DMS153 treated with DMSO at 0.1 percent for 48 hours (cell line): ENCODE results near the gene PPFIA3.

Experiments
- DNase-seq: peaks from one replicate; lab custom pipeline; 2025; ENCODE audit not compliant: unreplicated experiment; lab: John Stamatoyannopoulos, UW

Gene PPFIA3

GRCh38 chr19:49119411-49120324 lies at the start of gene PPFIA3:
TSS of gene PPFIA3 (plus strand) at chr19:49119544. CDS start at chr19:49127874, 8,330 bp downstream.
- no peak for DNase-seq

GRCh38 chr19:49070416-49070815 lies 48.9 kb upstream of the PPFIA3 start:
- no peak for DNase-seq

GRCh38 chr19:49071860-49072547 lies 47.3 kb upstream of the PPFIA3 start:
- DNase-seq: no peak

DNA sequence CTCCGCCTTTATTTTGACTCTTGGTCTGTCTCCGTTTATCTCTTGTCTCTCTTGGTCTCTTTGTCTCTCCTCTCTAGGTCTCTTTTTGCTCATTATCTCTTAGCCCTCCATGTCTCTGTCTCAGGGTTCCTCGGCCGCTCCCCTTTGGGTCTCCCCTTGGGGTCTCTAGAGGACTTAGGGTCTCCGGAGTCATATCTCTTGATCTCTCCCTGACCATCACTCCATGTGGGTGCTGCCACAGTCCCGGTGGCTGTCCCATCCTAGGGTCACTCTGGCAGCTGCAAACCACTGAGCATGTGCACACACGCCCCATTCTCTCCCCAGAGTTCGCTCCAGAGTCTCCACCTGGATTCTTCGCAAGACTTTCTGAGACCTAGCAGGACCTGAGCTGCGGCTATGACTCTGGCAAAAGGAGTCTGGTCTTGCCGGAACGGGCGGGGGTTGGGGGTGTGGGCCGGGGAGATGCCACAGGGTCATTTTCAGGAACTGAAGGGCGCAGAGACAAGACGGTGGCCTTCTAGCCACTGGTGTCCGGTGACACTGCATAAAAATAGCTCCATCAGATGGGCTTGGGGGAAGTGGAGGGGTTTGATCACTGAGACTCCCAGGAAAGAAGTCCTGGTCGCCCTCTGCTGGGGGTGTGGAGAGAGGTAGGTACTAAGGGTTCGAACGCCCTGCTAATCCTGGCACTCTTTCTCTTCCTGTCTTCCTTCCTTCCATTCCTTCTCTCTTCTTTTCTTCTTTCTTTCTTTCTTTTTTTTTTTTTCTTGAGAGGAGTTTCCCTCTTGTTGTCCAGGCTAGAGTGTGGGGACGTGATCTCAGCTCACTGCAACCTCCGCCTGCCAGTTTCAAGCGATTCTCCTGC lies 45.6 kb upstream of the PPFIA3 start:
- no peak for DNase-seq

DNA sequence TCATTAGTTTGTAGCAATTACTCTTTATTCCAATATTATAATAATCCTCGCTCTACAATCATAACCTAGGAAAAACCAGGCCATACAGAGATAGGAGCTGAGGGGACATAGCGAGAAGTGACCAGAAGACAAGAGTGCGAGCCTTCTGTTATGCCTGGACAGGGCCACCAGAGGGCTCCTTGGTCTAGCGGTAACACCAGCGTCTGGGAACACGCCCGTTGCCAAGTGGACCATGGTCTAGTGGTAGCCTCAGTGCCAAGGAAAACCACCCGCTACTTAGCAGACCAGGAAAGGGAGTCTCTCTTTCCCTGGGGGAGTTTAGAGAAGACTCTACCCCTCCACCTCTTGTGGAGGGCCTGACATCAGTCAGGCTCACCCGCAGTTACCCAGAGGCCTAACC lies 44.5 kb upstream of the PPFIA3 start:
- DNase-seq: peak; percentile 14

DNA sequence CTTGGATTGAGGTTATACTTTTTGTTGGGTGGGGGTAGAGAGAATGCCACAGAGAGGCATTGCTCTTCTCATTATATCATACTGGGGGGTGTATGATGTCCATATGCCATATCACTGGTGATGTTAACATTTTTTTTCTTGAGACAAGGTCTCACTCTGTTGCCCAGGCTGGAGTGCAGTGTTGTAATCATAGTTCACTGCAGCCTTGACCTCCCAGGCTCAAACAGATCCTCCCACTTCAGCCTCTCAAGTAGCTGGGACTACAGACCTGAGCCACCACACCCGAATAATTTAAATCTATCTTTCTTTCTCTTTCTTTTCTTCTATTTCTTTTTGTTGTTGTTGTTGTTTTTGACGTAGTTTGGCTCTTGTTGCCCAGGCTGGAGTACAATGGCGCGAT lies 39.0 kb upstream of the PPFIA3 start:
- DNase-seq: no peak

GRCh38 chr19:49081273-49081672 lies 38.1 kb upstream of the PPFIA3 start:
- no peak for DNase-seq

DNA sequence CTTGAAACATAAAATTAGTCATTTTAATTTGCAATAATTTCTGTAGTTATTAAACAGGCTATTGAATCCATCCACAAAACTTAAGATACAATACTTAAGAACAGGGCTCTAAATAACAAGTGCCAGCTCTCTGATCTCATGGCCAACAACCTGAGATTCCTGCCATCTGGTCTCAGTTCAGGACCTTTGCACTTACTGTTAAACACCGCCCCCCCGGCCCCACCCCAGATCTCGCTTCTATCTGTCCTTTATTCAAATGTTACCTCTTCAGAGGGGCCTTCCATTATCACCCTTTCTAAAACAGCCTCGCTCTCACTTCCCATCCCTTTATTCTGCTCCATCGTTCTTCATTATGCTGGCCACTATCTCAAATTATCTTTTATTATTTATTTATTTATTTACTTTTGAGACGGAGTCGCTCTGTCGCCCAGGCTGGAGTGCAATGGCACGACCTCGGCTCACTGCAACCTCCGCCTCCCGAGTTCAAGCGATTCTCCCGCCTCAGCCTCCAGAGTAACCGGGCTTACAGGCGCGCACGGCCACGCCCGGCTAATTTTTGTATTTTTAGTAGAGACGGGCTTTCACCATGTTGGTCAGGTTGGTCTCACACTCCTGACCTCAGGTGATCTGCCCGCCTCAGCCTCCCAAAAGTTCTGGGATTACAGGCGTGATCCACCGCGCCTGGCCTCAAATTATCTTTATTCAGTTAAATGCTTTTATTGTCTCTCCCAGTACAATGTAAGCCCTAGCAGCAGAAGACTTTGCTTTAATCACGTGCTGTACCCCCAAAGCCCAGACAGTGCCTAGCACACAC lies 34.9 kb upstream of the PPFIA3 start:
- DNase-seq: no peak

- DNase-seq: peak; percentile 97
Measured at GRCh38 chr19:49085020-49085867, 34.1 kb upstream of the PPFIA3 start, which contains the start of gene SNRNP70. TSS of gene SNRNP70 (plus strand) at chr19:49085451. CDS start at chr19:49086415, 964 bp downstream.

DNA sequence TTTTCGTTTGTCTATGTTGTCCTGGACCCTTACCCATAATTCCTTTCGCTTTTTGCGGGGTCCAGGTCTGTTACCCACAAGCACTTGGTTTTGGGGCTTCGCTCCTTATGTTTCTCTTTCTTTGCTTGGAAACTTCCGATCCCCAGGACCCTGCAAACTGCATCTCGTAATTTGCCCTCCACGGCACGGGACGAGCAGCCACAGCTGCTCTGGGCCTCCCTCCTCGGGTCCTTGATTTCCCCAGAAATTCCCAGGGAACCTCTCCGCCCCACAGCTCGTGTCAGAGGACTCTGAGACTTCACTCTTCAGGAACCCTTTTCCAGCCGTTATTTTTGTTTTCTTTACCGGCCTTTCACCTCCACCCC lies 33.5 kb upstream of the PPFIA3 start:
- DNase-seq: no peak

GRCh38 chr19:49086296-49086695 lies 33.0 kb upstream of the PPFIA3 start:
- no peak for DNase-seq

GRCh38 chr19:49091391-49092038 lies 27.8 kb upstream of the PPFIA3 start:
- DNase-seq: no peak

DNA sequence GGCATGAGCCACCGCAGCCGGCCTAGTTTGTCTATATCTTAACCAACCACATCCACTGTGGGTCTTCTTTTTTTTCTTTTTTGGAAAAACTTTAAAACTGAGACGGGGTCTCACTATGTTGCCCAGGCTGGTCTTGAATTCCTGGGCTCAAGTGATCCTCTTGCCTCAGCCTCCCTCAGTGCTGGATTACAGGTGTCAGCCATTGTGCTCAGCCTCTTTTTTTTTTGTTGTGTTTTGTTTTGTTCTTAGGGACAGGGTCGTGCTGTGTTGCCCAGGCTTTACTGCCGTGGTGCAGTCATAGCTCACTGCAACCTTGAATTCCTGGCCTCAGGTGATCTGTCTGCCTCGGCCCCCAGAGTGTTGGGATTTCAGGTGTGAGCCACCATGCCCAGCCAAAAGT lies 26.7 kb upstream of the PPFIA3 start:
- no peak for DNase-seq

GRCh38 chr19:49094505-49095482 lies 24.6 kb upstream of the PPFIA3 start:
- DNase-seq: no peak

DNA sequence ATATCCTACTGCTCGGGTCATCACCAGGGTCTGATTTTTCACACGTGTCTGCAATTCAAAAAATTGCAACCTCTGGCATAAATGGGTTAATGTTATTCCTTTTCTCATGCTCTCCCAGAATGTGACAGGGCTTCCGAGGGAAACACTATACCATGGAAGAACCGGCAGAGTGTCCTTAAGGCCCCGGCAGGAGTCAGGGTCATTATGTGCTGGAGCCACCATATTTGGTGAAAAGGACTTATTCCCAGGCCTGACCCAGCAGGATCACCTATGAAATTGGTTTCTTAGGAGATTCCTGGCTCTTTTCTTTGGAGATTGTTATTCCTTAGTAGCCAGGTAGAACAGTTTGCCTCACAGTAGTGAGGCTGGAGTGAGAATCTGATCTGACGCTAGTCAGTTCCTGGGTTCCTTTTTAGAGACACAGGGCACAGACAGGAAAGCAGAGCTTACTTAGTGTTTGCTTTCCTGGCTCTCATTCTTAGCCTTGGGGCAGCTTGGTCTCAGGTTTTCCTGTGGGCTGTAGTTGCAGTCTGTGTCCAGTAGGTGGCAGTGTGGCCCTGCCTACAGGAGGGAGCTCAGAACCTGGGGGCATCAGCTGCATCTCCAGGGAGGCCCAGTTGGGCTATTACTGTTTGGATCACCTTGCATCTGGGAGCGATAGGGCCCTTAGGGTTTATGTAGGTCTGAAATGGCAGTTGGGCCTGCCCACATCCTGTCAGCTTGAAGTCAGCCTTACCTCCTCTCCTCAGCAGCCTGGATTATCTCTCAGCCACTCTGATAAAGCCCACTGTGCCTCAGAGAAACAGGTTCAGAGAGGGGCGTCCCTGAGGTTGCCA lies 21.7 kb upstream of the PPFIA3 start:
- DNase-seq: peak; percentile 64

DNA sequence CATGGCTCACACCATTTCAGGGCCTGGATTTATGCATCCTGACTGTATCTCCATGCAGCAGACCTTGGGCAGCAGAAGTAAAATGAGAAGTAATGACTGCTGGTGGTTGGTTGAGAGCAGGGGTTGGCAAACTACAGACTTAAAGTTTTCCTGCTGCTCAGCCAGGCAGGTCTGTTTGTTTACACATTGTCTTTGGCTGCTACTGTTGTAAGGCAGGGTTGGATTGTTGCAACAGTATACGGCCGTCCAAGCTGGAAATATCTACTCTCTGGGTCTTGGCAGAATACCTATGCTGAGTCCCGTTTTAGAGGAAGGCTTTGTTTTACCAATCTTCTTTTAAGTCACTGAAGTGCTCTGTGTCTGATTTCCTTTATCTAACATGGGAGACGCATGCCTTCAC lies 20.5 kb upstream of the PPFIA3 start:
- DNase-seq: no peak

- DNase-seq: no peak
Measured at GRCh38 chr19:49101160-49101559, 18.2 kb upstream of the PPFIA3 start.
